SKM-1 treated with dmso at 0.1 percent for 144 hours (cell line): ENCODE results near the gene UBE2E3.
A peak's percentile ranks its signal among the peaks of the same experiment; 100 is the strongest.
"Not testable (repeated sequence)": the region's sequence is repeated elsewhere in the genome, so short reads cannot be mapped to it uniquely, and the experiment has no call there.

Experiments
- DNase-seq: peaks from one replicate; lab custom pipeline; 2025; ENCODE audit not compliant: unreplicated experiment; lab: John Stamatoyannopoulos, UW

The UBE2E3 gene

DNA sequence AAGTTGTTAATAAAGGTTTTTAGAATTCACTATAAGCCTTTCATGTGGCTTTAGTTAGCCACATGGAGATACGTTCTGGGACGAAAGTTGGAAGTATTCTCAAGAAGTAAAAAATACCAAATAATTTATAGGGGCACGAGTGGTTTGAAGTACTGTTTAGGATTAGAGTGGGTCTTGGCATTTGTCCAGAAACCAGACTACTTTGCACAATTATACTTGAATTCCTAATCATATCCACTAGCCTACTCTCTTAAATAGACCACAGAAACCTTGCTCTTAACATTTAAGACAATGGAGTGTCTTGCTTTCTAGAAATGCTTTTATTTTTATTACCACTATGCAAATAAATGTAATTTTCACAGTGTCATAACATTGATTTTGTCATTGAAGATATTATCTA is 44.6 kb downstream of the UBE2E3 start:
- DNase-seq: no peak

DNA sequence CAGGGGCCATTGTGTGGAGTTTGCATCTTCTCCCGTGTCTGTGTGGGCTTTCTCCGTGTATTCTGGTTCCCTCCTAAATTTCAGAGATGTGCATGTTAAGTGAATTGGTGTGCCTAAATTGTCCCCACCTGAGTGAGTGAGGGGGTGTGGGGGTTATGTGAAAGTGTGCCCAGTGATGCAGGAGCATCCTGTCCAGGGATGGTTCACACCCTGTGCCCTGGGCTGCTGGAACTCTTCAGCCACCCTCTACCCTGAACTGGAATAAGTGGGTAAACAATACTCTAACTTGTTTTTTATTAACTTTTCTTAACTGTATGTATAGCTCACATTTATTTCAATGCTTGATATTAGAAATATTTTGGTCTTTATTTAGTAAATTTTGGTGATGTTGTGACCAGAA is 56.0 kb downstream of the UBE2E3 start:
- no peak for DNase-seq

DNA sequence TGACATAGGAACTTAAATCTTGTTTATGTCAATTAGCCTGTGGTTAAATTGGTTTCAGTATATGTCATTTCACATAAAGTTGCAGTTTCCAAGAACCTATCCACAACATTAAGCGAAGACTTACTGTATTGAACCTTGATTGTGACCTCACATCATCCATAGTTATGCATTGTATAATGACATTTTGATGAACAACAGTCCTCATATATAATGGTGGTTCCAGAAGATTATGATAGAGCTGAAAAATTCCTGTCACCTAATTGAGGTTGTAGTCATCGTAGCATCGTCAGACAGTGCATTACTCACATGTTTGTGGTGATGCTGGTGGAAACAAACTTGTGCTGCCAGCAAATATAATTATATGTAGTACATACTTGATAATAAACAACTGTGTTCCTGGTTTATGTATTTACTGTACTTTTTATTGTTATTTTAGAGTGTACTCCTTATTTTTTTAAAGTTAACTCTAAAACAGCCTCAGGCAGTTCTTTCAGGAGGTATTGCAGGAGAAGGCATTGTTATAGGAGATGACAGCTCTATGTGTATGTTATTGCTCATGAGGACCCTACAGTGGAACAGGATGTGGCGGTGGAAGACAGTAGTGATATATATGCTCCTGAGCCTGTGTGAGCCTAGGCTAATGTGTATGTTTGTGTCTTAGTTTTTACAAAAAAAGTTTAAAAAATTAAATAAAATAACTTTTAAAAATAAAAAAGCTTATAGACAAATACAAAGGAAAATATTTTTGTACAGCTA is 56.6 kb downstream of the UBE2E3 start:
- no peak for DNase-seq

GRCh38 chr2:181037922-181038321 is 57.5 kb downstream of the UBE2E3 start:
- no peak for DNase-seq

DNA sequence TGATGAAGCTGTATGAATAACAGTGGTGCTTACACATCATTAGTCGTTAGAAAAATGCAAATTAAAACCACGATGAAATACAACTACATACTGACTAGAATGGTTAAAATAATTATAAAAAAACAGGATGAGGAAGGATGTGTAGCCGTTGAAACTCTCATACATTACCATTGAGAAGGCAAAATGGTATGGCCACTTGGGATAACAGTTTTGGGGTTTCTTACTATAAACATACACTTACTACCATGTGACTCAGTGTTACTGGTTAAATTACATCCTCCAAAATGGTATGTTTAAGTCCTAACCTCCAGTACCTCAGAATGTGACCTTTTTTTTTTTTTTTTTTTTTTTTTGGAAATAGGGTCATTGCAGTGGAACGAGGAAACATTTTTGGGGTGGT is 58.4 kb downstream of the UBE2E3 start:
- DNase-seq: no peak

- DNase-seq: not testable (repeated sequence)
These were observed 60.4 kb downstream of the UBE2E3 start for GRCh38 chr2:181040839-181041238.

DNA sequence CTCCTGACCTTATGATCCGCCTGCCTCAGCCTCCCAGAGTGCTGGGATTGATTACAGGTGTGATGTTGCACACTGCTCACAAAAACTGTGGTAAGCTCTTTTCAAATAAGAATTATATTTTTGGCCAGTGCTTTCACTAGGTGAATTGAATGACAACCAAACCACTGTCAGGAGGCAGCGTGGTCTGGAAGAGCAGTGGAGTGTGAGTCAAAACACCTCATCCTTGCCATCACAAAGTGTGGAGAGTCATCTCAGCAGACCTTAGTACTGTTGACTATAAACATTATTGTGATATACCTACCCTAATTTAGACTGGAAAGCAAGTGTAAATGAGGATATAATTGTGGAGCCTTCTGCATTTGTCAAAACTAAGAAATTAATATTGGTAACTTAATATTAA is 61.3 kb downstream of the UBE2E3 start:
- DNase-seq: no peak

GRCh38 chr2:181042706-181043105 is 62.3 kb downstream of the UBE2E3 start:
- DNase-seq: no peak

DNA sequence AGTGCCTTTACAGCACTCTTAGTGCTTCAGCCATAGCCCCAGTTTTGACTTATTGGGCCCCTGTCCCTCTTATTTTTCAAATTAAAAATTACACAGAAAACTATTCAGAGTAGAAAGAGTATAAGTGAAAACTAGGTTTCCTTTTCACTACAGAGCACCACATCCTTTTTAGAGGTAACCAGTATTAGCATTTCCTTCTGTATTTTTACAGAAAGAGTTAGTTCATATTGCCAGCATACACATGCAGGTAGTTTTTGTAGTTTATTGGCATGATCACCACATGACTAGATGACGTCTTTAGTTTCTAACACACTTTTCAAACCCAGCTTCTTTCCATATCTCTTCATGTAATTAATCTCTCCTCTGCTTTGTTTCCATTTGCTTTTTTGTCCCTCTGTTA is 66.4 kb downstream of the UBE2E3 start:
- no peak for DNase-seq

DNA sequence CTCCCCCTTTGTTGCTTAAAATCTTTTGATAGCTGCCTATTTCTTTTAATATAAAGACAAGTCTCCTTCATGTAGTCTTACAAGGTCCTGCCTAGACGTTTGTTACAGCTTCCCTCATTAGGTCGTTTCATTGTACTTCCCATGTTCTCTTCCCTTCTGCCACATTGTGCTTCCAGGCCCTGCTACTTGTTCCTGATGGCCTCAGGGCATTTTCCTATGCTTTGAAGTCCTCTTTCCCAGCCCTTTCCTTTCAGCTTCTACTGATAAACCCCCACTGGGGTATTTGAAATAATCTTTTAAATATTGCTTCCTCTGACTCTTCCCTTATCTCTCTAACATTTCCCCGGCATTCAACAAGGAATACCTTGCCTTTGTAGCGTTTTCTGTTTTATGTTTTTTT is 67.4 kb downstream of the UBE2E3 start:
- DNase-seq: no peak

DNA sequence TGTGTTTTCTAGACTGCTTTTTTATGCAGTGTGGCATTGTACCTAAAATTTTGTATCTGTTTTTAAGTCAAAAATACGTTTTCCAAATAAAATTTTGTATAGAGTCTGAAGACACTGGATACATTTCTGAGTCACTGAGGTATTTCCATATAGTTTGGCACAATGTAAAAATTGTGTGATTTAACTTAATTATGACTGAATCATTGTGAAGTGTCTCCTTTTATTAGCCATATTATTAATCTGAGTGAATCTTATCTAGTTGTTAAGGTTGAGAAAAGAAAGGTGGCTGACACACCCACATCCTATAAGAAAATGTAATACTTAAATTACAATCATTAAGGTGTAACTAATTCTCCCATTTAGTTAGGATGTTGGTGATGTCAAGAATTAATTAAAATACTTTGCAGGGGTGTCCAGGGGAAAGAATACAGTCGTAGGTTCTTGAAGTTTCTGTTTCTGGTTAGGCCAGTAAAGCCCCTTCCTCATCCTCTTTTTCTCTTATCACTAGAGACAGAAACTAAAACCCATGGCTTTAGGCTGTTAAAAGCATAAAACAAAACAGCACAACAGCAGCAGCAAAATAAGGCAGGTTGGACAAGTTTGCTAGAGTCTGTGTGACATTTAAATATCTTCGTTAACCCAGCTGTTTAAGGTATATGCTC is 71.6 kb downstream of the UBE2E3 start:
- no peak for DNase-seq

DNA sequence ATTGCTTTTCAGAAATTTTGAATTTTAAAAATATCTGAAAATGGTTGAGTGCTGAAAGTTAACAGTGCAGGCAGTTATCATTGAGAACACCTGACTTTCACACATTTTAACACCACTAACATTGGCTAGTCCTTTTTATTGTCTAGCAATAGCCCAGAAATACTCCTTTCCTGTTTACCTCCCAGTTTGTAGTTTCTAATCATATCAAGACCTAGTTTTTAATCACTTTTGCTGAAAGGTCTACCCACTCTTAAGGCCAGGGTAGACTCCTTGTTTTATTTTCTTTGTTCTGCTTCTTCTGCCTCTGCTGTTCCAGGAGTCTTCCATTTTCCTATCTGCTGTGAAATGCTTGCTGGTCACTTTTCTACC is 72.1 kb downstream of the UBE2E3 start:
- no peak for DNase-seq

DNA sequence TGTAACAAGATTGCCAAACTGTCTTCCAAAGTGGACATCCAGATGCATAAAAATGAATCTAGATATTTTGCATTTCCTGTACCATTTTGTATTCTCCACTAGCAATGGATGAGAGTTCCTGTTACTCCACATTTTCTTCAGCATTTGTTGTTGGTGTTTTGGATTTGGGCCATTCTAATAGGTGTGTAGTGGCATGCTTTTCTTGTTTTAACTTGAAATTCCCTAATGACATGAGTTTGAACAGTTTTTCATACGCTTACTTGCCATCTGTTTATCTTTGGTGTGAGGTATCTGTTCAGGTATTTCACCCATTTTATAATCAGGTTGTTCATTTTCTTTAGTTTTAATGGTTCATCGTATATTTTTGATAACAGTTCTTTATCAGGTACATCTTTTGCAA is 73.9 kb downstream of the UBE2E3 start:
- no peak for DNase-seq

DNA sequence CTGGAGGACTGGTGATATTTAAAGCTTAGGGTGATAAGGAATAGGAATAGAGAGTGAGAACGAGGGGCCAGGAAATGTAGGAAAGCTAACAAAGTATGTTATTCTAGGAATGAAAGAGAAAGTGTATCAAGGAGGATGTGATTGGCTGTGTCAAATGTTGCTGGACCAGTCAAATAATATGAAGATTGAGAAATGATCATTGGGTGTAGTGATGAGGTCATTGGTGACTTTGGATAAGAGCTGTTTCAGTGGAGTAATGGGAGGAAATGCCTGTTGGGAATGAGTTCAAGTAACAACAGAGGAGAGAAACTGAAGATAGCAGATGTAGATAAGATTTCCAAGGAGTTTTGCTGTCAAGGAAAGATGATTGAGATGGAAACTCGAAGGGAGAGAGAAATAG is 74.4 kb downstream of the UBE2E3 start:
- DNase-seq: no peak

DNA sequence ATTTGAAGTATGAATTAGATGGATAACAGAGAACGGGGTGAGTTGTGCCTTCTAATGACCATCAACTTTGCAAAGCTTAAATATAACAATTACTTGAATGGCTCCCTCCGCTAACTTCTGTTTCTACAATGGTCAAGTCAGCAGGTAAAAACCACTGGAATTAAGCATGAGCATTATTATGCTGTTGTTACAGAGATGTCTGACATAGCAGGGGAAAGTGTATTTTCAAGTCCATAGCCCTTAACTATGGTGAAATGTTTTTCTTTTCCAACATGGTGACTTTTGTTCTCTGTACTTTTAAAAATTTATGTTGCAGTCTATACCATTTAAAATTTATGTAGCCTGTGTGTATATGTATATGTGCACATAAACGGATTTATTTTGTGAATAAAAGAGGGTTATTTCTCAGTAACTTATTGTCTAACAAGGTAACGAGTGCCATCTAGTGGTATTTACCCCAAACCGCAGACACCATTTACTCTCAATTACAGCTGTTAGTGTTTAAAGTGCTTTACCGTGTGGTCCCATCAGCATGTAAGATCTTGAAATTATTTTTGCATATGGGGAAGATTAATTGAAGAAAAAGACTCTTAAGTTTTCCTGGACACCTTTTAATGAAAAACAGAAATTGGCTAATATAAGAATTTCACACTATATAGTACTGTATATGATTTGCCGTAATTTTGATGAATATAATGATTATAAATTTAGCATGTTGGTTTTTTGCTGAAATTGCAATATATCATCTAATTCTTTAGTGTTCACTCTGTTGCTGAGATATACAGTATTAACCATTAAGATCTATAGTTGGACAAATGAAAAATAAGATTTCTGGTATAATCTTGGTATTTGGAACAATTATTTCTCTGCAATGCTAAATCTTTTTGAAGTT is 78.2 kb downstream of the UBE2E3 start:
- peak; percentile 45 for DNase-seq

- DNase-seq: no peak
These were observed 83.3 kb downstream of the UBE2E3 start for GRCh38 chr2:181063696-181064095.

DNA sequence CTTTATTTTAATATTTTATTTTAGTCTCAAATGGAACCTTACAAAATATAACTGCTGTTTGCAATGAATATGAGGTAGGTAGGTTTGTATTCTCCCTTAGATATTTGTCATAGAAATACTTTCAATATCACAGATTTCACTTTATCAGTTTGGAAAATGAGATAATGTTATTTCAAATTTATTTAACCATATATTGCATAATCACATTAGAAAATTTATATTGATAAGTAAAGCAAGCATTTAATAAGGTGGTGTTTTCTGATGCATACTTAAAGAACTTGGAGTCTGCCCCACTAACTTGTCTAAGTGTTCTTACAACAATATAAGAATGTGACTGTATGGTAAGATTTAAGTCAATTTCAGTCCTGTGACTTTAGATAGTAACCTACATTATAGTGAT is 85.1 kb downstream of the UBE2E3 start:
- no peak for DNase-seq

GRCh38 chr2:181066333-181066732 is 85.9 kb downstream of the UBE2E3 start:
- no peak for DNase-seq

GRCh38 chr2:181070119-181070835 is 89.9 kb downstream of the UBE2E3 start:
- DNase-seq: no peak

- DNase-seq: no peak
These were observed 90.4 kb downstream of the UBE2E3 start for GRCh38 chr2:181070836-181071200.

GRCh38 chr2:181072486-181073235 is 92.3 kb downstream of the UBE2E3 start:
- no peak for DNase-seq
